Activated naive CD4-positive, alpha-beta T cell treated with anti-CD3 and anti-CD28 coated beads, Interleukin-2, amount 50 U/mL, for 72 hours (primary cell): Measurements from ENCODE around the gene CELSR2. TPM values are rescaled to one million over a fixed set of nuclear protein-coding genes. Genes with fewer than 3 reads are reported as not detected.

Experiments
- ATAC-seq, 2 donors: fragments of 150-1000 bp; cut with Tn5 transposase; 2 replicates each; pipeline ENCODE4 v1.10.0; 2021; ENCODE audit warnings: mild to moderate bottlenecking in 2 of 2, moderate library complexity in 2 of 2
- DNase-seq, 2 donors: peaks; one replicate each; pipeline ENCODE4 v3.0.0; 2021 to 2022; ENCODE audit warnings: low spot score in 2 of 2
- H3K27ac Mint-ChIP-seq, 2 donors: one replicate each; pipeline ENCODE4 v1.8.0; 2022; ENCODE audit warnings: mild to moderate bottlenecking in 2 of 2, mixed read lengths in 2 of 2
- H3K36me3 Mint-ChIP-seq, 2 donors: one replicate each; pipeline ENCODE4 v1.8.0; 2022; ENCODE audit warnings: mixed read lengths in 2 of 2
- H3K9me3 Mint-ChIP-seq, 2 donors: one replicate each; pipeline ENCODE4 v1.8.0; 2022; ENCODE audit warnings: mixed read lengths in 2 of 2
- total RNA-seq, 2 donors: library from RNA; stranded (reverse); gene quantifications; one replicate each; pipeline ENCODE4 v1.2.3, GENCODE V29; 2022

CELSR2 gene
- total RNA-seq, 2 donors from 2014 or later = 0.39 to 3.9 TPM

DNA sequence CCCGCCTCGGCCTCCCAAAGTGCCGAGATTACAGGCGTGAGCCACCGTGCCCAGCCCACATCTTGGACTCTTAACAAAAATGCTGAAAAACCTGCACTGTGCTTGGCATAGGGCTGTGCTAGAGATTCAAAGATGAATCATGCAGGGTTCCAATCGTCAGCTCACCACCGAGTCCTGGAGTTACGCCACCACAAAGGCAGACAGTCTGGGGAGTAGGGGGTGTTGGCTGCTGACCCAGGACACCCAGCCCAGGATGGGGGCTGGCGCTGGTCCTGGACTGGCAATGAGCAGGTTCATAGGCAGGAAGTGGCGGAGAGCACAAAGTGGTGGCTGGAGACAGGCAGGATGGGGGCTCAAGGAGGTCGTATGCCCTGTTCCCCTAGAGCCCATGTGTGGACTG is 17.6 kb downstream of the CELSR2 start:
- Mint-ChIP-seq H3K36me3 (no peaks in the 10 kb centered on the region), H3K27ac (peak overlapping the region in 1 of 2 donors; percentile 14), H3K9me3 (no peaks in the 10 kb centered on the region)
- no peak for ATAC-seq
- no peak for DNase-seq

GRCh38 chr1:109267743-109268300 is 18.5 kb downstream of the CELSR2 start:
- Mint-ChIP-seq H3K36me3 (no peaks in the 10 kb centered on the region), H3K27ac (no peak overlapping the region), H3K9me3 (no peaks in the 10 kb centered on the region)
- ATAC-seq = no peak
- no peak for DNase-seq

GRCh38 chr1:109268431-109269211 is 19.3 kb downstream of the CELSR2 start:
- H3K9me3 Mint-ChIP-seq = no peaks in the 10 kb centered on the region
- H3K36me3 Mint-ChIP-seq = no peaks in the 10 kb centered on the region
- H3K27ac Mint-ChIP-seq = no peak overlapping the region

GRCh38 chr1:109269212-109269980 is 20.1 kb downstream of the CELSR2 start:
- ATAC-seq = no peak
- Mint-ChIP-seq H3K27ac (no peak overlapping the region), H3K36me3 (no peaks in the 10 kb centered on the region), H3K9me3 (no peaks in the 10 kb centered on the region)
- DNase-seq = no peak

More at GRCh38 chr1:109268431-109269211, 19.3 kb downstream of the CELSR2 start:
- DNase-seq (no peak), ATAC-seq (no peak)

GRCh38 chr1:109269981-109270622 is 20.8 kb downstream of the CELSR2 start:
- ATAC-seq = no peak
- DNase-seq = no peak
- Mint-ChIP-seq H3K36me3 (no peaks in the 10 kb centered on the region), H3K9me3 (no peaks in the 10 kb centered on the region), H3K27ac (peak overlapping the region; percentile 9 to 29)

DNA sequence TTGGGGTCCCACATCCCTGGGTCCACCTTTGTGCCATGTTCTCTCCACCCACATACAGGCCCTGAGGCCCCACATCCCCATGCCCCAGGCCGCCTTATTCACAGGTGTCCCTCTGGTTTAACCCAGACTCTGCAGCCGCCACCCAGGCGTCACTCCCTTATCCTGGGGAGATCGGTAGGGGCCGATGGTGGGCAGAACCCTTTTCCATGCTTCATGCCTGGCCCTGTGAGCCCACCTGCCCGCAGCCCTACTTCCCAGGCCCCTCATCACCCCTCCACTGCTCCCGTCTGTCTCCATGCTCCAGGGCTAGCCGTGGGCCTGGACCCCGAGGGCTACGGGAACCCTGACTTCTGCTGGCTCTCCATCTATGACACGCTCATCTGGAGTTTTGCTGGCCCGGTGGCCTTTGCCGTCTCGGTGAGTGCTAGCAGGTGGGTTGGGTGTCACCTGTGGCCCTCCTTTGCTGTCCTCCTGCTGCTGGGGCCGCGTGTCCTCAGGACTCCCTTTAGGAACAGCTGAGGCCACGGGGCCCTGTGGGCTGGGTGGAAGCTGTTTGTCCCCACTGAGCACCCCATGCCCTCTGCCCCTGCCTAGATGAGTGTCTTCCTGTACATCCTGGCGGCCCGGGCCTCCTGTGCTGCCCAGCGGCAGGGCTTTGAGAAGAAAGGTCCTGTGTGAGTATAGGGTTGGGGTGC is 21.4 kb downstream of the CELSR2 start:
- no peaks in the 10 kb centered on the region for H3K36me3 Mint-ChIP-seq
- DNase-seq (no peak), ATAC-seq (no peak)
- peak overlapping the region; percentile 9 to 29 for H3K27ac Mint-ChIP-seq
- no peaks in the 10 kb centered on the region for H3K9me3 Mint-ChIP-seq

DNA sequence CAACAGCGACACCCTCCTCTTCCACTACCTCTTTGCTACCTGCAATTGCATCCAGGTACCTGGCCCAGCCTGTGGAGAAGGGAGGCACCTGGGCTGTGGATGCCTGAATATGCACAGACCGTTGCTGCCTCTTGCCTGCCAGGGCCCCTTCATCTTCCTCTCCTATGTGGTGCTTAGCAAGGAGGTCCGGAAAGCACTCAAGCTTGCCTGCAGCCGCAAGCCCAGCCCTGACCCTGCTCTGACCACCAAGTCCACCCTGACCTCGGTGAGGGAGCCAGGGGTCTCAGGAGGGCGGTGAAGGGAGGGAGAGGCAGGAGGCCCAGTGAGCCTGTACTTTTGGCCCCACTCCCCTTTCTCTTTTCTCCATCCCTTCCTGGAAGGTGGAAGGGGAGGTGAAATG is 22.1 kb downstream of the CELSR2 start:
- H3K27ac Mint-ChIP-seq = peak overlapping the region in 1 of 2 donors; percentile 45
- ATAC-seq (no peak), DNase-seq (no peak)
- H3K9me3 Mint-ChIP-seq = no peaks in the 10 kb centered on the region
- H3K36me3 Mint-ChIP-seq = no peaks in the 10 kb centered on the region

GRCh38 chr1:109272021-109272799 is 22.9 kb downstream of the CELSR2 start:
- ATAC-seq (no peak), DNase-seq (no peak)
- no peaks in the 10 kb centered on the region for H3K9me3 Mint-ChIP-seq
- no peaks in the 10 kb centered on the region for H3K36me3 Mint-ChIP-seq
- H3K27ac Mint-ChIP-seq = no peak overlapping the region

DNA sequence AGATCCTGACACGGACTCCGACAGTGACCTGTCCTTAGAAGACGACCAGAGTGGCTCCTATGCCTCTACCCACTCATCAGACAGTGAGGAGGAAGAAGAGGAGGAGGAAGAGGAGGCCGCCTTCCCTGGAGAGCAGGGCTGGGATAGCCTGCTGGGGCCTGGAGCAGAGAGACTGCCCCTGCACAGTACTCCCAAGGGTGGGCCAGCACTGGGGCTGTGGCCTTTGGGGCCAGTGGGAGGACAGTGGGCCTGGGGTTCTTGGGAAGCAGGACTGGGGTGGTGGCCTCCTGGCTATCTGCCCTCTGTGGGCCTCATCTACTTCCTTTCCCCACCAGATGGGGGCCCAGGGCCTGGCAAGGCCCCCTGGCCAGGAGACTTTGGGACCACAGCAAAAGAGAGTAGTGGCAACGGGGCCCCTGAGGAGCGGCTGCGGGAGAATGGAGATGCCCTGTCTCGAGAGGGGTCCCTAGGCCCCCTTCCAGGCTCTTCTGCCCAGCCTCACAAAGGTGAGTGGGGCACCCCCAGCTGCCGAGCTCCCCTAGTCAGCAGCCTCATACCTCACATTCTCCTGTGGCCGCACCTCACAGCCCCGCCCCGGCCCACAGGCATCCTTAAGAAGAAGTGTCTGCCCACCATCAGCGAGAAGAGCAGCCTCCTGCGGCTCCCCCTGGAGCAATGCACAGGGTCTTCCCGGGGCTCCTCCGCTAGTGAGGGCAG is 23.6 kb downstream of the CELSR2 start:
- H3K36me3 Mint-ChIP-seq = no peaks in the 10 kb centered on the region
- ATAC-seq (no peak), DNase-seq (no peak)
- H3K9me3 Mint-ChIP-seq = no peaks in the 10 kb centered on the region
- no peak overlapping the region for H3K27ac Mint-ChIP-seq

DNA sequence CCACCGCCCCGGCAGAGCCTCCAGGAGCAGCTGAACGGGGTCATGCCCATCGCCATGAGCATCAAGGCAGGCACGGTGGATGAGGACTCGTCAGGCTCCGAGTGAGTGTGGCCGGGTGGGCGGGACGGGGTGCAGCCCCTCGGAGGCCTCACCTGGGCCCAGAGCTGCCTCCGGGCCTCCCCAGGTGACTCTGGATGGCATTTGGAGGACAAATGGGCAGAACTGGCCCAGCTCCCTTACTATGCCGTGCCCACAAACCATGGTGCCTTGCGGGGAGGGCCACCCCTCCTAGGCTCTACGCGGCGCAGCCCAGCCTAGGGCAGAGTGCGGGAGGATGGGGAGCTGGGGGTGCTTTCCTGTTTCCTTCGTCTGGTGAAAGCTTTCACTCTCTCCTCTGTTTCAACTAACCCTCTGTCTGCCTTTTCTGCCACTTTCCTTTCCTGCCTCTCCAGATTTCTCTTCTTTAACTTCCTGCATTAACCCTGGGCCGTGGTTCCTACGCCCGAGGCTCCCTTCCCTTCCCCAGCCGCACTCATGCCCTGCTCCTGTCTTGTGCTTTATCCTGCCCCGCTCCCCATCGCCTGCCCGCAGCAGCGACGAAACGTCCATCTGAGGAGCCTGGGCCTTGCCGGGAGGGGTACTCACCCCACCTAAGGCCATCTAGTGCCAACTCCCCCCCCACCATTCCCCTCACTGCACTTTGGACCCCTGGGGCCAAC is 24.4 kb downstream of the CELSR2 start:
- ATAC-seq (no peak), DNase-seq (no peak)
- no peaks in the 10 kb centered on the region for H3K36me3 Mint-ChIP-seq
- H3K27ac Mint-ChIP-seq = peak overlapping the region in 1 of 2 donors; percentile 7
- H3K9me3 Mint-ChIP-seq = no peaks in the 10 kb centered on the region

GRCh38 chr1:109274533-109275476 is 25.5 kb downstream of the CELSR2 start:
- ATAC-seq = no peak
- Mint-ChIP-seq H3K9me3 (no peaks in the 10 kb centered on the region), H3K27ac (peak overlapping the region in 1 of 2 donors; percentile 50), H3K36me3 (no peaks in the 10 kb centered on the region)
- DNase-seq = no peak

DNA sequence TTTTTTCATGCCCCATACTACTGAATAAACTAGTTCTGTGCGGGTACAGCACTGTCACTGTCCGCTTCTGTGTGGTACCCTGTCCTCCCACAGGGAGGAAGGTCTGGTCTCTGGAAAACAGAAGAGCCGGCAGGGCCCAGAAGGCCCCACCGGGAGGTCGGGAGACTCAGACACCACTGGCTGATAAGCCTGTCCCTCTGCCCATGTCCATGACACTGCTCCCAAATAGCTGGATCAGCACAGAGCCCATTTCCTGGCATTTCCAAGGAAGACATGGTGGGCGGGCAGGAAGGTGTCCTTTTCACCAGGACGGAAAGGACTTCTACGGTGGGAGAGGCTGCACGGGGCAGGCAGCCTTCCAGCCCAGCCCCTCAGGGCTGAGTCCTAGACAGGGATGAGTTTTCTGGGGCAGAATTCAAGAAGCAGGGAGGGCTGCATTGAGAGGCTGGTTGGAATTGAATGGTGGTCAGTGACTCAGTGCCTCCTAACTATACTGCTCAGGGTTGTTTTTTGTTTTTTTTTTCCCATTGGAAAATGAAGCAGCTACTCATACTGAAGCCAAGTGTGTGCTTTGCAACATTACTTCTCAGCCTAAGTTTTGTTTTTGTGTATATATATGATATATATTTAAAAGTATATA is 26.5 kb downstream of the CELSR2 start:
- no peak for DNase-seq
- ATAC-seq = no peak
- Mint-ChIP-seq H3K36me3 (no peaks in the 10 kb centered on the region), H3K27ac (peak overlapping the region in 1 of 2 donors; percentile 50), H3K9me3 (no peaks in the 10 kb centered on the region)

GRCh38 chr1:109277434-109278204 is 28.3 kb downstream of the CELSR2 start:
- Mint-ChIP-seq H3K9me3 (no peaks in the 10 kb centered on the region), H3K36me3 (peaks cover 0 to 2% of the 10 kb centered on the region in 2 donors), H3K27ac (no peak overlapping the region)
- peak; percentile 81 to 82 for ATAC-seq
- peak; percentile 72 to 77 for DNase-seq
